ENCODE measurements around the gene ACRBP. TPM values are rescaled to one million over a fixed set of nuclear protein-coding genes. Genes with fewer than 3 reads are reported as not detected.
A peak's percentile ranks its signal among the peaks of the same experiment; 100 is the strongest.

ACRBP gene
- total and polyA plus RNA-seq, 7 donors = 0.29 to 0.99 (median 0.82) TPM; not detected in 1

GRCh38 chr12:6641131-6641530 lies 6.1 kb downstream of the ACRBP start:
- Histone ChIP-seq H3K9me3 (no peaks in the 10 kb centered on the region), H3K27me3 (ENCODE audit: insufficient read depth in 3 of 3, low read length in 2 of 3) (no peaks in the 10 kb centered on the region), H3K4me1 (no peaks in the 10 kb centered on the region), H3K4me3 (no peak overlapping the region), H3K36me3 (ENCODE audit: insufficient read depth in 1 of 2, low read depth in 1 of 2) (no peaks in the 10 kb centered on the region), H3K27ac (no peak overlapping the region)
- 47 to 56% (median 53%) methylated on average over 4 of the region's 4 CpGs for WGBS, 3 donors
- TF ChIP-seq CTCF (IDR thresholded peaks at IDR 0.05) = no peak
- no peak for ATAC-seq
- intact Hi-C loops (cut with DNase I) = no loop called here
- no peak for DNase-seq

- 92 to 93% (median 92%) methylated on average over 4 of the region's 4 CpGs for WGBS, 3 donors
- peaks cover 0 to 3% (median 0%) of the 10 kb centered on the region in 3 donors for H3K27me3 ChIP-seq (ENCODE audit: insufficient read depth in 3 of 3, low read length in 2 of 3)
- TF ChIP-seq CTCF (IDR thresholded peaks at IDR 0.05) = no peak
- H3K9me3 ChIP-seq = no peaks in the 10 kb centered on the region
- no peak for DNase-seq
- no peak for ATAC-seq
- H3K4me1 ChIP-seq = no peaks in the 10 kb centered on the region
- no peaks in the 10 kb centered on the region for H3K36me3 ChIP-seq (ENCODE audit: insufficient read depth in 1 of 2, low read depth in 1 of 2)
- no peak overlapping the region for H3K27ac ChIP-seq
- no peak overlapping the region for H3K4me3 ChIP-seq
- intact Hi-C loops (cut with DNase I) = no loop called here
These were observed 6.7 kb downstream of the ACRBP start for GRCh38 chr12:6640497-6640896.

GRCh38 chr12:6639151-6639801 lies 8.0 kb downstream of the ACRBP start:
- no peak overlapping the region for H3K4me3 ChIP-seq
- peaks cover 0 to 3% (median 0%) of the 10 kb centered on the region in 3 donors for H3K27me3 ChIP-seq (ENCODE audit: insufficient read depth in 3 of 3, low read length in 2 of 3)
- DNase-seq (peak in 1 of 2 donors; percentile 18), ATAC-seq (no peak)
- H3K9me3 ChIP-seq = no peaks in the 10 kb centered on the region
- intact Hi-C loops (cut with DNase I) = no loop called here
- no peak for TF ChIP-seq CTCF (IDR thresholded peaks at IDR 0.05)
- no peak overlapping the region for H3K27ac ChIP-seq
- 74 to 76% (median 75%) methylated on average over 11 of the region's 11 CpGs for WGBS, 3 donors
- H3K36me3 ChIP-seq (ENCODE audit: insufficient read depth in 1 of 2, low read depth in 1 of 2) = no peaks in the 10 kb centered on the region
- H3K4me1 ChIP-seq = no peaks in the 10 kb centered on the region

GRCh38 chr12:6638305-6638704 lies 8.9 kb downstream of the ACRBP start:
- Histone ChIP-seq H3K4me3 (no peak overlapping the region), H3K36me3 (ENCODE audit: insufficient read depth in 1 of 2, low read depth in 1 of 2) (no peaks in the 10 kb centered on the region), H3K9me3 (no peaks in the 10 kb centered on the region), H3K4me1 (no peaks in the 10 kb centered on the region), H3K27ac (no peak overlapping the region), H3K27me3 (ENCODE audit: insufficient read depth in 3 of 3, low read length in 2 of 3) (peaks cover 0 to 3% (median 0%) of the 10 kb centered on the region in 3 donors)
- ATAC-seq = peak in 1 of 4 donors; percentile 21
- WGBS, 3 donors = 74 to 76% (median 75%) methylated on average over 9 of the region's 9 CpGs
- intact Hi-C loops (cut with DNase I) = no loop called here
- no peak for TF ChIP-seq CTCF (IDR thresholded peaks at IDR 0.05)
- peak in 1 of 2 donors; percentile 51 for DNase-seq

Data from psoas muscle (tissue), 8 donors.